ENCODE data around the gene POLR2C. TPM values are rescaled to one million over a fixed set of nuclear protein-coding genes. Genes with fewer than 3 reads are reported as not detected.

POLR2C gene
- total and polyA plus RNA-seq, 2 experiments from 2014 or later: 37.6 to 123 TPM

- no peak overlapping the region; the same call in 1 of the 2 replicates for H3K27ac Mint-ChIP-seq
- peaks cover 55% of the 10 kb centered on the region for H3K36me3 Mint-ChIP-seq (ENCODE audit: low read depth)
- Histone ChIP-seq H3K9me2 (ENCODE audit: insufficient read depth) (no peaks in the 10 kb centered on the region), H3K4me2 (no peak overlapping the region), H3K4me3 (no peak overlapping the region), H4K20me1 (replicated peaks; ENCODE audit: insufficient read depth) (peaks cover 6% of the 10 kb centered on the region; the same call in 1 of the 2 replicates), H3K79me2 (replicated peaks; ENCODE audit: insufficient read depth) (peaks cover 7% of the 10 kb centered on the region; the same call in 1 of the 2 replicates), H2AFZ (no peak overlapping the region), H3K4me1 (ENCODE audit: insufficient read depth) (peaks cover 32% of the 10 kb centered on the region), H3K27ac (ENCODE audit: low read depth) (peak overlapping the region; percentile 32; the same call in 1 of the 2 replicates), H3K27me3 (ENCODE audit: insufficient read depth) (no peaks in the 10 kb centered on the region), H3F3A (replicated peaks; ENCODE audit: low read depth) (peaks cover 11% of the 10 kb centered on the region; the same call in 1 of the 2 replicates), H3K36me3 (ENCODE audit: insufficient read depth) (peaks cover 36% of the 10 kb centered on the region)
- no peak for TF ChIP-seq ZNF114 (CRISPR knock-in tag; IDR thresholded peaks at IDR 0.05)
- TF ChIP-seq EZH2phosphoT487 (IDR thresholded peaks at IDR 0.05; ENCODE audit: unreplicated experiment): no peak
- TF ChIP-seq POLR2AphosphoS5 (IDR thresholded peaks at IDR 0.05; ENCODE audit: low read depth): no peak
- TF ChIP-seq, protein P1, sequence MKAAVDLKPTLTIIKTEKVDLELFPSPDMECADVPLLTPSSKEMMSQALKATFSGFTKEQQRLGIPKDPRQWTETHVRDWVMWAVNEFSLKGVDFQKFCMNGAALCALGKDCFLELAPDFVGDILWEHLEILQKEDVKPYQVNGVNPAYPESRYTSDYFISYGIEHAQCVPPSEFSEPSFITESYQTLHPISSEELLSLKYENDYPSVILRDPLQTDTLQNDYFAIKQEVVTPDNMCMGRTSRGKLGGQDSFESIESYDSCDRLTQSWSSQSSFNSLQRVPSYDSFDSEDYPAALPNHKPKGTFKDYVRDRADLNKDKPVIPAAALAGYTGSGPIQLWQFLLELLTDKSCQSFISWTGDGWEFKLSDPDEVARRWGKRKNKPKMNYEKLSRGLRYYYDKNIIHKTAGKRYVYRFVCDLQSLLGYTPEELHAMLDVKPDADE (IDR thresholded peaks at IDR 0.05): no peak
- TF ChIP-seq CREB1 (CRISPR knock-in tag; IDR thresholded peaks at IDR 0.05; ENCODE audit: low read depth): no peak
- no peak for TF ChIP-seq NANOG (IDR thresholded peaks at IDR 0.05; ENCODE audit: borderline replicate concordance)
- no peaks in the 10 kb centered on the region for H3K9me3 Mint-ChIP-seq
- peaks cover 7% of the 10 kb centered on the region for H3K27me3 Mint-ChIP-seq (ENCODE audit: insufficient read depth, low read depth, poor library complexity)
- H3K4me3 Mint-ChIP-seq: peak overlapping the region; percentile 19; the same call in 1 of the 3 replicates
- ATAC-seq: no peak
- peaks cover 43% of the 10 kb centered on the region for H3K4me1 Mint-ChIP-seq
- DNase-seq (ENCODE audit: low spot score): no peak
Measured at GRCh38 chr16:57471209-57471608, 8.7 kb downstream of the POLR2C start.

GRCh38 chr16:57471852-57472664 is 9.6 kb downstream of the POLR2C start:
- peak overlapping the region; percentile 0; the same call in 1 of the 2 replicates for H3K4me3 ChIP-seq
- no peaks in the 10 kb centered on the region for H3K9me2 ChIP-seq (ENCODE audit: insufficient read depth)
- no peaks in the 10 kb centered on the region for H3K9me3 Mint-ChIP-seq
- H3K27me3 Mint-ChIP-seq (ENCODE audit: insufficient read depth, low read depth, poor library complexity): peaks cover 13% of the 10 kb centered on the region
- peak overlapping the region; percentile 65 for H3K4me2 ChIP-seq
- peaks cover 7% of the 10 kb centered on the region; the same call in 1 of the 2 replicates for H3K79me2 ChIP-seq (replicated peaks; ENCODE audit: insufficient read depth)
- peaks cover 6% of the 10 kb centered on the region; the same call in 1 of the 2 replicates for H4K20me1 ChIP-seq (replicated peaks; ENCODE audit: insufficient read depth)
- peaks cover 51% of the 10 kb centered on the region for H3K4me1 Mint-ChIP-seq
- H2AFZ ChIP-seq: no peak overlapping the region
- peak; percentile 5; the same call in 2 of the 3 replicates for ATAC-seq
- peaks cover 52% of the 10 kb centered on the region for H3K36me3 Mint-ChIP-seq (ENCODE audit: low read depth)
- DNase-seq (ENCODE audit: low spot score): peak; percentile 52
- peak overlapping the region; percentile 53 for H3K4me3 Mint-ChIP-seq
- H3K27me3 ChIP-seq (ENCODE audit: insufficient read depth): no peaks in the 10 kb centered on the region
- H3K36me3 ChIP-seq (ENCODE audit: insufficient read depth): peaks cover 30% of the 10 kb centered on the region
- peaks cover 41% of the 10 kb centered on the region for H3K4me1 ChIP-seq (ENCODE audit: insufficient read depth)
- H3K27ac ChIP-seq (ENCODE audit: low read depth): peak overlapping the region; percentile 81
- H3K27ac Mint-ChIP-seq: peak overlapping the region; percentile 87
- peaks cover 12% of the 10 kb centered on the region; the same call in 1 of the 2 replicates for H3F3A ChIP-seq (replicated peaks; ENCODE audit: low read depth)
- TF ChIP-seq CREB1 (CRISPR knock-in tag; IDR thresholded peaks at IDR 0.05; ENCODE audit: low read depth) (no peak), JUNB (IDR thresholded peaks at IDR 0.05; ENCODE audit: unreplicated experiment) (no peak), STAT1 (IDR thresholded peaks at IDR 0.05; ENCODE audit: unreplicated experiment) (no peak), NANOG (IDR thresholded peaks at IDR 0.05; ENCODE audit: borderline replicate concordance) (no peak; the same call in 1 of the 2 replicates), POLR2AphosphoS5 (IDR thresholded peaks at IDR 0.05; ENCODE audit: low read depth) (no peak), ZNF331 (CRISPR knock-in tag; IDR thresholded peaks at IDR 0.05; ENCODE audit: low read depth) (no peak)
- TF ChIP-seq, protein P1 (IDR thresholded peaks at IDR 0.05): no peak
- TF ChIP-seq, protein P2, sequence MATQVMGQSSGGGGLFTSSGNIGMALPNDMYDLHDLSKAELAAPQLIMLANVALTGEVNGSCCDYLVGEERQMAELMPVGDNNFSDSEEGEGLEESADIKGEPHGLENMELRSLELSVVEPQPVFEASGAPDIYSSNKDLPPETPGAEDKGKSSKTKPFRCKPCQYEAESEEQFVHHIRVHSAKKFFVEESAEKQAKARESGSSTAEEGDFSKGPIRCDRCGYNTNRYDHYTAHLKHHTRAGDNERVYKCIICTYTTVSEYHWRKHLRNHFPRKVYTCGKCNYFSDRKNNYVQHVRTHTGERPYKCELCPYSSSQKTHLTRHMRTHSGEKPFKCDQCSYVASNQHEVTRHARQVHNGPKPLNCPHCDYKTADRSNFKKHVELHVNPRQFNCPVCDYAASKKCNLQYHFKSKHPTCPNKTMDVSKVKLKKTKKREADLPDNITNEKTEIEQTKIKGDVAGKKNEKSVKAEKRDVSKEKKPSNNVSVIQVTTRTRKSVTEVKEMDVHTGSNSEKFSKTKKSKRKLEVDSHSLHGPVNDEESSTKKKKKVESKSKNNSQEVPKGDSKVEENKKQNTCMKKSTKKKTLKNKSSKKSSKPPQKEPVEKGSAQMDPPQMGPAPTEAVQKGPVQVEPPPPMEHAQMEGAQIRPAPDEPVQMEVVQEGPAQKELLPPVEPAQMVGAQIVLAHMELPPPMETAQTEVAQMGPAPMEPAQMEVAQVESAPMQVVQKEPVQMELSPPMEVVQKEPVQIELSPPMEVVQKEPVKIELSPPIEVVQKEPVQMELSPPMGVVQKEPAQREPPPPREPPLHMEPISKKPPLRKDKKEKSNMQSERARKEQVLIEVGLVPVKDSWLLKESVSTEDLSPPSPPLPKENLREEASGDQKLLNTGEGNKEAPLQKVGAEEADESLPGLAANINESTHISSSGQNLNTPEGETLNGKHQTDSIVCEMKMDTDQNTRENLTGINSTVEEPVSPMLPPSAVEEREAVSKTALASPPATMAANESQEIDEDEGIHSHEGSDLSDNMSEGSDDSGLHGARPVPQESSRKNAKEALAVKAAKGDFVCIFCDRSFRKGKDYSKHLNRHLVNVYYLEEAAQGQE (IDR thresholded peaks at IDR 0.05; ENCODE audit: unreplicated experiment): no peak

All from GM23338 (cell line).